ENCODE results near the gene U2AF2. TPM values are rescaled to one million over a fixed set of nuclear protein-coding genes. Genes with fewer than 3 reads are reported as not detected.

Gene U2AF2
- total and polyA plus RNA-seq, 5 donors from 2014 or later = 7.2 to 283 (median 8.8) TPM

DNA sequence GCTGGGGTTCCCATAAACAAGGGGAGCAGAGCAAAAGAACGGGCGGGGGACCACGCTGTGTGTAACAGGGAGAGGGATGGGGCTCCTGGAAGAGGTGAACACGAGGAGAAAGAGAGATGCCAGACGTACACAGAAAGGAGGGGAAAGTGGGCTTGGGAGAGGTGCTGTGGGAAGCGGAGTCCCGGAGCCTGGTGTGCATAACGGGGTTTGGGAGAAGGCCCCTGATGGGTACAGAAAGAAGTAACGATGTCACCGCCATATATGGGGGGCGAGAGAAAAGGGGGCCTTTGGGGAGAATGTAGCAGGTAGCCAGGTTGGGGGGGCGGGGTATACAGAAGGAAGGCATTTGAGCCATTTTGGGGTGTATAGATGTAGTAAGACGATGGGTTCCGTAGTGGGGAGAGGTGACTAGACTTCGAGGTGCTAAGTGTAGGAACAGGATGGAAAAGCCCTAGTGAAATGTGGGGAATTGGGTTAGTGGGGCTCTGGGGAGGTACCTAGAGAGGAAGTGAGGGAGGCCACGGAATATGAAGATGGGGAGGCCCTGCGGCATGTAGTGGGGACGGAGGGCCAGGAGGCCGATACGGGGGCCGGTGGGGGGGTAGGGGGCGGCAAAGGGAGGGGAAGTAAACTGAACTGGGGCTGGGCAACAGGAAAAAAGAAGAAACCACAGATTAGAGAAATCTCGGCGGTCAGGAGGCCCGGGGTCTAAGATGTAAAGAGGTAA, 13.2 kb upstream of the U2AF2 start:
- Histone ChIP-seq H3K27me3 (ENCODE audit: control insufficient read depth, insufficient read depth, low read length) (no peaks in the 10 kb centered on the region), H3K27ac (ENCODE audit: insufficient read depth, low read length, poor library complexity, severe bottlenecking) (peak overlapping the region; percentile 80), H3K36me3 (ENCODE audit: control insufficient read depth, insufficient read depth, low read length) (peaks cover 8% of the 10 kb centered on the region), H3K4me1 (ENCODE audit: control insufficient read depth, insufficient read depth, low read length, poor library complexity, severe bottlenecking) (peaks cover 70% of the 10 kb centered on the region), H3K4me3 (ENCODE audit: low read depth, low read length) (peak overlapping the region; percentile 72), H3K9me3 (ENCODE audit: control insufficient read depth in 2 of 2, low read length in 2 of 2) (no peaks in the 10 kb centered on the region)
- H3K4me1 Mint-ChIP-seq = peaks cover 0 to 68% (median 41%) of the 10 kb centered on the region in 4 donors
- peaks cover 11% of the 10 kb centered on the region for H3K27me3 Mint-ChIP-seq
- ATAC-seq (ENCODE audit: low read depth in 2 of 2) (peak in 1 of 2 donors; percentile 2), DNase-seq (peak in 2 of 3 donors; percentile 34 to 51)
- H3K27ac Mint-ChIP-seq = peak overlapping the region; percentile 92 to 95 (median 94)
- H3K4me3 Mint-ChIP-seq = peak overlapping the region; percentile 83 to 98 (median 90)
- H3K9me3 Mint-ChIP-seq = peaks cover 0 to 2% (median 0%) of the 10 kb centered on the region in 7 donors
- peaks cover 11% of the 10 kb centered on the region for H3K36me3 Mint-ChIP-seq

DNA sequence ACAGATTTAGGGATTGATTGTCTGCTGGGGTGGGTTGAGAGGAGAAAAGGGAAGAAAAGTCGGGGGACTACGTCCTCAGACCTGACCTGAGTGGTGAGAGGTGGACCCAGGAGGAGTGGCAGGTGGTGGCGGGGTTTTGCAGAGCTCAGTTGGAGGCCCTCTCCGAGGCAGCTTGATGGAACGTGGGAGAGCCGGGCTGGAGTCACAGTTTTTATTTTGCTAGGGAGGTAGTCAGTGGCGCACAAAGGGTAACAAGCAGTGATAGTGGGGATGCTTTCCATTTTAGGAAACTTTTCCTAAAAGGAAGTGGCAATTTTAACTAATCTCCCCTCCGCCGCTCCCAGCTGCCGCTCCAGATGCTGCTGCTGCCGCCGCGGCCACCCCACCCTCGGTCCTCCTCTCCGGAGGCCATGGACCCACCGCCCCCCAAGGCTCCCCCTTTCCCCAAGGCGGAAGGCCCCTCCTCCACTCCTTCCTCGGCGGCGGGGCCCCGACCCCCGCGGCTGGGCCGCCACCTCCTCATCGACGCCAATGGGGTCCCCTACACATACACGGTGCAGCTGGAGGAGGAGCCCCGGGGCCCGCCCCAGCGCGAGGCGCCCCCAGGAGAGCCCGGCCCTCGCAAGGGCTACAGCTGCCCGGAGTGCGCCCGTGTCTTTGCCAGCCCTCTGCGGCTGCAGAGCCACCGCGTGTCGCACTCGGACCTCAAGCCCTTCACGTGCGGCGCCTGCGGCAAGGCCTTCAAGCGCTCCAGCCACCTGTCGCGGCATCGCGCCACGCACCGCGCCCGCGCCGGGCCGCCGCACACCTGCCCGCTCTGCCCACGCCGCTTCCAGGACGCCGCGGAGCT, 12.5 kb upstream of the U2AF2 start:
- H3K27me3 ChIP-seq (ENCODE audit: control insufficient read depth, insufficient read depth, low read length) = no peaks in the 10 kb centered on the region
- peaks cover 9% of the 10 kb centered on the region for H3K36me3 Mint-ChIP-seq
- H3K36me3 ChIP-seq (ENCODE audit: control insufficient read depth, insufficient read depth, low read length) = peaks cover 8% of the 10 kb centered on the region
- H3K4me3 Mint-ChIP-seq = peak overlapping the region; percentile 93 to 98 (median 96)
- peak overlapping the region; percentile 67 for H3K4me3 ChIP-seq (ENCODE audit: low read depth, low read length)
- ATAC-seq (ENCODE audit: low read depth in 2 of 2) (peak in 1 of 2 donors; percentile 6), DNase-seq (peak in 1 of 3 donors; percentile 42)
- H3K9me3 ChIP-seq (ENCODE audit: control insufficient read depth in 2 of 2, low read length in 2 of 2) = no peaks in the 10 kb centered on the region
- H3K9me3 Mint-ChIP-seq = peaks cover 0 to 2% (median 0%) of the 10 kb centered on the region in 7 donors
- H3K27ac ChIP-seq (ENCODE audit: insufficient read depth, low read length, poor library complexity, severe bottlenecking) = peak overlapping the region; percentile 80
- H3K27ac Mint-ChIP-seq = peak overlapping the region; percentile 93 to 99 (median 98)
- peaks cover 11% of the 10 kb centered on the region for H3K27me3 Mint-ChIP-seq
- peaks cover 65% of the 10 kb centered on the region for H3K4me1 ChIP-seq (ENCODE audit: control insufficient read depth, insufficient read depth, low read length, poor library complexity, severe bottlenecking)
- peaks cover 0 to 67% (median 42%) of the 10 kb centered on the region in 4 donors for H3K4me1 Mint-ChIP-seq

DNA sequence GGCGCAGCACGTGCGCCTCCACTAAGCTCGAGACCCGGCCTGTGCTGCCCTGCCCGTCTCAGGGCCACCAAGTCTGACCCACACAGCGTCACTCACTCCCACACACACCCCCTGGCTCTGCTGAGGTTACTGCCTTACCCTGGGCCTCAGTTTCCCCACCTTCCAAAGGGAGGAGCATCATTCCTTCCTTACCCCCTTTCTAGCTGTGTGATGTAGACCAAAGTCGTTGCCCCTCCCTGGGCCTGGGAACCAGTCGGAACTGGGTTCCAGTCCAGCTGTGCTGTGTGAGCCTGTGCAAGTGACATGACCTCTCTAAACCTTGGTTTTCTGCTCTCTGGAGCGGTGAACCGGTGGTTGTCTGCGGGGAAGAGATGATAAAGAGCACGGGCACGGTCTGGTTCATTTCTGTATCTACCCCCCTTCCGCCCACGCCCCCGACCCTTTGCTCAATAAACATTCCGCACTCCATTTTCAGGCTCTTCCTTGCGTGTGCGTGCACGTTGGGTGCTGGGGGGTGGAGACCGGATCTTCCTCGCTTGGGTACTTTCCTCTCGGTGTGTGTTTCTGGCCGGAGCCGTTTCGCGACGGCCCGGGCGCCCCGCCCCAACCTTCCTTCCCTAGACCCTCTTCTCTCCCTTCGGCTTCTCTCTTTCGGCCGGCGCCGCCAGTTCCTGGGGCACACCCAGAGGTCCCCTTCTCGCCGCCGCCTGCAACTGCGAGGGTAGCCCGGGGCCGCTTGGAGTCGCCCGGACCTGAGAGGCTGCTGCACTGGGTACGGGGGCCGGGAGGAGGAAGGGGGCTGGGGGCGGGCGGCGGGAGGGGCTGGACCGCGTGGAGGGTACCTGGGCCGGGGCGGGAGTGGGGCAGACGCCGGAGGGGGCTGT, 11.6 kb upstream of the U2AF2 start, which contains the start of gene ZNF581:
Gene ZNF581, plus strand, starts transcription at position 647 of the 884 bp plus-strand sequence. CDS start 923 bp downstream, outside the sequence.
- H3K36me3 Mint-ChIP-seq = peaks cover 4% of the 10 kb centered on the region
- H3K4me3 Mint-ChIP-seq = peak within 1 kb of the TSS; percentile 93 to 98 (median 96)

GRCh38 chr19:55643887-55644176, 11.0 kb upstream of the U2AF2 start:
- peaks cover 73% of the 10 kb centered on the region for H3K4me1 ChIP-seq (ENCODE audit: control insufficient read depth, insufficient read depth, low read length, poor library complexity, severe bottlenecking)
- Mint-ChIP-seq H3K4me3 (peak overlapping the region; percentile 93 to 97 (median 96)), H3K4me1 (peaks cover 0 to 63% (median 34%) of the 10 kb centered on the region in 4 donors), H3K27ac (peak overlapping the region in 2 of 3 donors; percentile 90 to 93), H3K27me3 (peaks cover 6% of the 10 kb centered on the region), H3K9me3 (peaks cover 0 to 2% (median 0%) of the 10 kb centered on the region in 7 donors), H3K36me3 (peaks cover 4% of the 10 kb centered on the region)
- peaks cover 8% of the 10 kb centered on the region for H3K36me3 ChIP-seq (ENCODE audit: control insufficient read depth, insufficient read depth, low read length)
- H3K9me3 ChIP-seq (ENCODE audit: control insufficient read depth in 2 of 2, low read length in 2 of 2) = no peaks in the 10 kb centered on the region
- no peak for DNase-seq
- no peaks in the 10 kb centered on the region for H3K27me3 ChIP-seq (ENCODE audit: control insufficient read depth, insufficient read depth, low read length)
- ATAC-seq (ENCODE audit: low read depth in 2 of 2) = no peak
- H3K4me3 ChIP-seq (ENCODE audit: low read depth, low read length) = peak overlapping the region; percentile 48
- H3K27ac ChIP-seq (ENCODE audit: insufficient read depth, low read length, poor library complexity, severe bottlenecking) = peak overlapping the region; percentile 80

More for the DNA sequence above, 11.6 kb upstream of the U2AF2 start, which contains the start of gene ZNF581:
- Mint-ChIP-seq H3K9me3 (peaks cover 0 to 2% (median 0%) of the 10 kb centered on the region in 7 donors), H3K27me3 (peaks cover 6% of the 10 kb centered on the region), H3K4me1 (peaks cover 0 to 62% (median 35%) of the 10 kb centered on the region in 4 donors), H3K27ac (peak within 1 kb of the TSS; percentile 93 to 99 (median 98))
- Histone ChIP-seq H3K27ac (ENCODE audit: insufficient read depth, low read length, poor library complexity, severe bottlenecking) (peak within 1 kb of the TSS; percentile 80), H3K27me3 (ENCODE audit: control insufficient read depth, insufficient read depth, low read length) (no peaks in the 10 kb centered on the region), H3K9me3 (ENCODE audit: control insufficient read depth in 2 of 2, low read length in 2 of 2) (no peaks in the 10 kb centered on the region), H3K4me1 (ENCODE audit: control insufficient read depth, insufficient read depth, low read length, poor library complexity, severe bottlenecking) (peaks cover 70% of the 10 kb centered on the region), H3K4me3 (ENCODE audit: low read depth, low read length) (peak within 1 kb of the TSS; percentile 79), H3K36me3 (ENCODE audit: control insufficient read depth, insufficient read depth, low read length) (peaks cover 8% of the 10 kb centered on the region)
- ATAC-seq (ENCODE audit: low read depth in 2 of 2) = peak; percentile 57 to 62
- peak; percentile 66 to 88 (median 79) for DNase-seq

- H3K9me3 ChIP-seq (ENCODE audit: control insufficient read depth in 2 of 2, low read length in 2 of 2) = no peaks in the 10 kb centered on the region
- peak overlapping the region; percentile 48 for H3K4me3 ChIP-seq (ENCODE audit: low read depth, low read length)
- Mint-ChIP-seq H3K27me3 (peaks cover 6% of the 10 kb centered on the region), H3K36me3 (no peaks in the 10 kb centered on the region), H3K4me1 (peaks cover 0 to 59% (median 30%) of the 10 kb centered on the region in 4 donors), H3K27ac (peak overlapping the region in 2 of 3 donors; percentile 90 to 93), H3K9me3 (no peaks in the 10 kb centered on the region), H3K4me3 (peak overlapping the region; percentile 93 to 97 (median 96))
- no peak for DNase-seq
- H3K27me3 ChIP-seq (ENCODE audit: control insufficient read depth, insufficient read depth, low read length) = no peaks in the 10 kb centered on the region
- peak overlapping the region; percentile 80 for H3K27ac ChIP-seq (ENCODE audit: insufficient read depth, low read length, poor library complexity, severe bottlenecking)
- peaks cover 8% of the 10 kb centered on the region for H3K36me3 ChIP-seq (ENCODE audit: control insufficient read depth, insufficient read depth, low read length)
- ATAC-seq (ENCODE audit: low read depth in 2 of 2) = no peak
- peaks cover 73% of the 10 kb centered on the region for H3K4me1 ChIP-seq (ENCODE audit: control insufficient read depth, insufficient read depth, low read length, poor library complexity, severe bottlenecking)
Measured at GRCh38 chr19:55644191-55644833, 10.5 kb upstream of the U2AF2 start.

GRCh38 chr19:55644842-55645511, 9.9 kb upstream of the U2AF2 start:
- Histone ChIP-seq H3K27me3 (ENCODE audit: control insufficient read depth, insufficient read depth, low read length) (no peaks in the 10 kb centered on the region), H3K4me3 (ENCODE audit: low read depth, low read length) (no peak overlapping the region), H3K36me3 (ENCODE audit: control insufficient read depth, insufficient read depth, low read length) (peaks cover 8% of the 10 kb centered on the region), H3K9me3 (ENCODE audit: control insufficient read depth in 2 of 2, low read length in 2 of 2) (no peaks in the 10 kb centered on the region), H3K27ac (ENCODE audit: insufficient read depth, low read length, poor library complexity, severe bottlenecking) (no peak overlapping the region), H3K4me1 (ENCODE audit: control insufficient read depth, insufficient read depth, low read length, poor library complexity, severe bottlenecking) (peaks cover 67% of the 10 kb centered on the region)
- DNase-seq (no peak), ATAC-seq (ENCODE audit: low read depth in 2 of 2) (no peak)
- peak overlapping the region in 2 of 3 donors; percentile 67 to 93 for H3K27ac Mint-ChIP-seq
- H3K4me1 Mint-ChIP-seq = peaks cover 0 to 59% (median 30%) of the 10 kb centered on the region in 4 donors
- H3K4me3 Mint-ChIP-seq = peak overlapping the region; percentile 93 to 97 (median 96)
- peaks cover 6% of the 10 kb centered on the region for H3K27me3 Mint-ChIP-seq
- H3K36me3 Mint-ChIP-seq = no peaks in the 10 kb centered on the region
- H3K9me3 Mint-ChIP-seq = no peaks in the 10 kb centered on the region
